B cell (primary cell): Measurements from ENCODE around the gene TCF3. TPM values are rescaled to one million over a fixed set of nuclear protein-coding genes. Genes with fewer than 3 reads are reported as not detected.

Experiments
- ATAC-seq: fragments of 200-7000 bp; cut with Tn5 transposase; one replicate; pipeline ENCODE4 v1.10.0; 2021; ENCODE audit warnings: low read depth, mild to moderate bottlenecking, moderate number of reproducible peaks, moderate library complexity
- CTCF ChIA-PET: fragments of 350-600 bp; sonication (Branson Sonifier 250); formaldehyde crosslinking; loops from one replicate; lab custom pipeline; 2021; ENCODE audit warnings: antibody characterized with exemption, inconsistent platforms; lab: Charles Lee
- POLR2A ChIA-PET: fragments of 350-600 bp; sonication (Branson Sonifier 250); formaldehyde crosslinking; loops from one replicate; lab custom pipeline; 2021; ENCODE audit warnings: antibody characterized with exemption; lab: Charles Lee
- DNase-seq: peaks from one replicate; pipeline ENCODE4 v3.0.0; 2013
- H2AFZ ChIP-seq: 2 replicates; pipeline ENCODE4 v1.6.1; 2012; ENCODE audit warnings: mild to moderate bottlenecking, low read depth, low read length; ENCODE audit not compliant: insufficient read depth, poor library complexity, severe bottlenecking
- H3K27ac ChIP-seq, 2 donors: 1 replicate in 1 of 2; 2 replicates in 1 of 2; pipeline ENCODE4 v1.5.1; 2012 to 2013; ENCODE audit warnings: low read length in 2 of 2, mild to moderate bottlenecking in 2 of 2, moderate library complexity in 1 of 2
- H3K27me3 ChIP-seq, 4 experiments: fragments of 200-600 bp in 1 of 4; sonication (generic) in 1 of 4; replicated peaks in 1 of 4; 1 replicate in 2 of 4; 2 replicates in 2 of 4; pipeline versions ENCODE4 v1.6.1 to v1.7.0; 2013 to 2016; ENCODE audit warnings: low read length in 3 of 4, mild to moderate bottlenecking in 2 of 4, mixed read lengths in 1 of 4, moderate library complexity in 1 of 4; ENCODE audit not compliant: insufficient read depth in 4 of 4, control insufficient read depth in 3 of 4; ENCODE audit errors: control extremely low read depth in 1 of 4
- H3K36me3 ChIP-seq, 2 experiments: replicated peaks in 1 of 2; 1 replicate in 1 of 2; 2 replicates in 1 of 2; pipeline versions ENCODE4 v1.6.1 to v1.7.1; 2013; ENCODE audit warnings: low read length in 1 of 2; ENCODE audit not compliant: insufficient read depth in 2 of 2, control insufficient read depth in 1 of 2; ENCODE audit errors: control extremely low read depth in 1 of 2, extremely low read depth in 1 of 2
- H3K4me1 ChIP-seq, 2 donors: fragments of 200-600 bp in 1 of 2; sonication (generic) in 1 of 2; 1 replicate in 1 of 2; 2 replicates in 1 of 2; pipeline versions ENCODE4 v1.5.1 to v1.6.1; 2013 to 2017; ENCODE audit warnings: low read length in 2 of 2; ENCODE audit not compliant: control insufficient read depth in 2 of 2, insufficient read depth in 2 of 2
- H3K4me2 ChIP-seq: replicated peaks from 2 replicates; pipeline ENCODE3; 2012; ENCODE audit warnings: mild to moderate bottlenecking, low read depth, low read length; ENCODE audit not compliant: poor library complexity, severe bottlenecking
- H3K4me3 ChIP-seq, 5 experiments: fragments of 200-600 bp in 1 of 5; sonication (generic) in 1 of 5; 1 replicate in 3 of 5; 2 replicates in 2 of 5; pipeline versions ENCODE4 v1.5.1 to v1.7.0; 2011 to 2016; ENCODE audit warnings: low read length in 4 of 5, mild to moderate bottlenecking in 4 of 5, low read depth in 2 of 5, control low read depth in 1 of 5, moderate library complexity in 1 of 5; ENCODE audit not compliant: insufficient read depth in 1 of 5; ENCODE audit errors: control extremely low read depth in 1 of 5, extremely low read depth in 1 of 5
- H3K79me2 ChIP-seq: fragments of 200-600 bp; sonication (generic); one replicate; pipeline ENCODE4 v1.6.0; 2016; ENCODE audit warnings: low read length; ENCODE audit not compliant: control insufficient read depth, insufficient read depth
- H3K9ac ChIP-seq: fragments of 200-600 bp; sonication (generic); 2 replicates; pipeline ENCODE4 v1.6.1; 2017; ENCODE audit warnings: mild to moderate bottlenecking, low read length, moderate library complexity
- H3K9me3 ChIP-seq, 3 donors: one replicate each; pipeline versions ENCODE4 v1.6.1 to v1.7.1; 2013; ENCODE audit warnings: low read length in 2 of 3; ENCODE audit not compliant: control insufficient read depth in 2 of 3, insufficient read depth in 1 of 3; ENCODE audit errors: control extremely low read depth in 1 of 3
- H4K20me1 ChIP-seq: 2 replicates; pipeline ENCODE4 v1.6.0; 2012; ENCODE audit warnings: mild to moderate bottlenecking, low read length; ENCODE audit not compliant: insufficient read depth, control insufficient read depth, poor library complexity, severe bottlenecking
- H3K27ac Mint-ChIP-seq: one replicate; pipeline ENCODE4 v1.8.0; 2021; ENCODE audit warnings: mixed read lengths
- H3K27me3 Mint-ChIP-seq: one replicate; pipeline ENCODE4 v1.8.0; 2021; ENCODE audit warnings: mixed read lengths
- H3K4me1 Mint-ChIP-seq: one replicate; pipeline ENCODE4 v1.8.0; 2021; ENCODE audit warnings: mixed read lengths
- H3K4me3 Mint-ChIP-seq: one replicate; pipeline ENCODE4 v1.8.0; 2021; ENCODE audit warnings: mixed read lengths
- H3K9me3 Mint-ChIP-seq: one replicate; pipeline ENCODE4 v1.8.0; 2022; ENCODE audit warnings: mixed read lengths; ENCODE audit not compliant: insufficient read depth
- CTCF ChIP-seq: fragments of 200-600 bp; IDR thresholded peaks from one replicate; pipeline ENCODE4 v1.8.0; 2022; ENCODE audit warnings: antibody characterized with exemption, mild to moderate bottlenecking
- EZH2 ChIP-seq: IDR thresholded peaks from 2 replicates; pipeline ENCODE4 v1.6.1; 2012; ENCODE audit warnings: borderline replicate concordance, low read depth, mild to moderate bottlenecking, moderate library complexity, low read length; ENCODE audit not compliant: insufficient read depth, poor library complexity, severe bottlenecking
- WGBS: methylation state at CpG from one replicate; pipeline ENCODE4 v1.1.5; 2013; ENCODE audit warnings: missing lambda C conversion rate; ENCODE audit not compliant: insufficient coverage; 5-methylcytosine and 5-hydroxymethylcytosine counted together
- intact Hi-C: fragments of 100-400 bp; cut with micrococcal nuclease; formaldehyde crosslinking; loops from one replicate; pipeline ENCODE4 v1.10.0; 2022
- polyA plus RNA-seq: library from polyadenylated mRNA; depleted of rRNA; stranded (reverse); fragments of >200 nt; gene quantifications from 2 replicates; pipeline ENCODE4 v1.2.3, GENCODE V29; 2012
- total RNA-seq, 2 donors: library from RNA; stranded (reverse); fragments of 120-200 nt in 1 of 2; gene quantifications; 1 replicate in 1 of 2; 2 replicates in 1 of 2; pipeline versions ENCODE4 v1.2.3 to v1.2.4, GENCODE V29; 2013 to 2022

TCF3 gene
- total and polyA plus RNA-seq, 2 donors (not counting 1 experiment from before 2014, with no cell fraction given): 278 to 588 TPM

- peak overlapping the region; percentile 23 for H3K27ac Mint-ChIP-seq
- no peak overlapping the region for H2AFZ ChIP-seq
- intact Hi-C loops: no loop called here
- ATAC-seq: no peak
- H3K4me2 ChIP-seq: no peak overlapping the region
- no peak for TF ChIP-seq EZH2
- no peak for TF ChIP-seq CTCF
- H3K4me1 ChIP-seq: peaks cover 0 to 8% of the 10 kb centered on the region in 2 donors
- POLR2A ChIA-PET: no interaction called here
- 90% methylated on average over 2 of the region's 2 CpGs for WGBS
- no peak overlapping the region for H3K4me3 Mint-ChIP-seq
- no peak overlapping the region for H3K27ac ChIP-seq
- H3K36me3 ChIP-seq: no peaks in the 10 kb centered on the region
- H3K79me2 ChIP-seq: no peaks in the 10 kb centered on the region
- no peak for DNase-seq
- peaks cover 0 to 19% (median 0%) of the 10 kb centered on the region in 3 donors for H3K9me3 ChIP-seq
- peaks cover 0 to 64% (median 30%) of the 10 kb centered on the region in 4 experiments for H3K27me3 ChIP-seq
- no peak overlapping the region for H3K4me3 ChIP-seq
- no peak overlapping the region for H3K9ac ChIP-seq
- H3K4me1 Mint-ChIP-seq: peaks cover 4% of the 10 kb centered on the region
- no peaks in the 10 kb centered on the region for H4K20me1 ChIP-seq
- no peaks in the 10 kb centered on the region for H3K9me3 Mint-ChIP-seq
- CTCF ChIA-PET: interaction anchor here (2.0 kb wide), 1 partner anchor 132 kb away, joined by 8 read pairs; no protein-coding TSS in a partner anchor
- H3K27me3 Mint-ChIP-seq: peaks cover 52% of the 10 kb centered on the region
These were observed 25.7 kb upstream of the TCF3 start for GRCh38 chr19:1678073-1678472.

DNA sequence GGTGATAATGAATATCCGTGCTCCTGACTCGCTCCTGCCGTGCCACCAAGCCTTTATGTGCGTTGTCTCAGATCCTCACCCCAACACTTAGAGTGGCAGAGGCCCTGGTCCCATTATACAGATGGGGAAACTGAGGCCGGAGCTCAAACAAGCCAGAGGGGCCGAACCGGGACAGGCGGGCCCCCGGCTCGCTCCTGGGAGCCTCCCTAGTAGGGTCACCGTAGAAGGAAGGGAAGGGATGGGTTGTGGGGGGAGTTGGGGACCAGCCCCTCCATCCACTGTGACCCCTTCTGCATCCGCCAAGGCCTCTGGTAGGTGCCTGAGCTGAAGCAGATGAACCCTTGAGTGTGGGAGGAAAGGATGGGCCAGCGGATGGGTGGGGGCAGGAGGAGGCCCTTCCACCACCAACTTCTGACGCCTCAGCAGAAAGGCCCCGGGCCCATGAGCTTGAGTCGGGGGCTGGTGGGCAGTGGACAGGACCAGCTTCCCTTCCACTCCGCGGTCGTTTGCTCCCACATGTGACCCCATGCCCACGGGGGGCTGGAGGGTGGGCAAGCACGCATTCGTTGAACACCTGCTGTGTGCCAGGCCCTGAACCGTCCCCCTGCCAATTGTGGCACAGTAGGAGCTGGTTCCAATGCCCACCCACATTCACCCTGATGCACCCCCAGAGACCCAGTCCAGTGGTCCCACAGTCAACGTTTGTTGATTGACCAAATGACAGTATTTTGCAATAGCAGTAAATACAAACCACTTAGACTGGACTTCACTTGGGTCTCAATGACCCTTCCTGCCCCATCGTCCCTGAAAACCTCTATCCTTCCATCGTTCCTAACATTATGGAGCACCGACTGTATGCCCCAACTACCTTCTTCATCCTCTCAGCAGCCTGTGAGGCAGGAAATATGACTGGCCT, 24.2 kb upstream of the TCF3 start:
- H3K9ac ChIP-seq: no peak overlapping the region
- 59% methylated on average over 14 of the region's 27 CpGs for WGBS
- no peak overlapping the region for H2AFZ ChIP-seq
- H3K4me3 ChIP-seq: no peak overlapping the region
- peaks cover 47% of the 10 kb centered on the region for H3K27me3 Mint-ChIP-seq
- peaks cover 2% of the 10 kb centered on the region for H3K79me2 ChIP-seq
- H3K9me3 ChIP-seq: peaks cover 0 to 20% (median 0%) of the 10 kb centered on the region in 3 donors
- intact Hi-C loops: no loop called here
- ATAC-seq (no peak), DNase-seq (no peak)
- peaks cover 11 to 12% of the 10 kb centered on the region in 2 donors for H3K4me1 ChIP-seq
- no peaks in the 10 kb centered on the region for H4K20me1 ChIP-seq
- H3K4me2 ChIP-seq: no peak overlapping the region
- H3K27me3 ChIP-seq: peaks cover 0 to 63% (median 32%) of the 10 kb centered on the region in 4 experiments
- peaks cover 6% of the 10 kb centered on the region for H3K4me1 Mint-ChIP-seq
- no peak overlapping the region for H3K4me3 Mint-ChIP-seq
- TF ChIP-seq CTCF: no peak
- TF ChIP-seq EZH2: no peak
- H3K27ac Mint-ChIP-seq: no peak overlapping the region
- ChIA-PET POLR2A (interaction anchor here (0.6 kb wide), 1 partner anchor 73 kb away, joined by 4 read pairs; no protein-coding TSS in a partner anchor), CTCF (interaction anchor here (2.0 kb wide), 1 partner anchor 131 kb away, joined by 8 read pairs; no protein-coding TSS in a partner anchor)
- no peaks in the 10 kb centered on the region for H3K36me3 ChIP-seq
- no peak overlapping the region for H3K27ac ChIP-seq
- no peaks in the 10 kb centered on the region for H3K9me3 Mint-ChIP-seq
